ENCODE measurements around the gene NR3C1.

Gene NR3C1

DNA sequence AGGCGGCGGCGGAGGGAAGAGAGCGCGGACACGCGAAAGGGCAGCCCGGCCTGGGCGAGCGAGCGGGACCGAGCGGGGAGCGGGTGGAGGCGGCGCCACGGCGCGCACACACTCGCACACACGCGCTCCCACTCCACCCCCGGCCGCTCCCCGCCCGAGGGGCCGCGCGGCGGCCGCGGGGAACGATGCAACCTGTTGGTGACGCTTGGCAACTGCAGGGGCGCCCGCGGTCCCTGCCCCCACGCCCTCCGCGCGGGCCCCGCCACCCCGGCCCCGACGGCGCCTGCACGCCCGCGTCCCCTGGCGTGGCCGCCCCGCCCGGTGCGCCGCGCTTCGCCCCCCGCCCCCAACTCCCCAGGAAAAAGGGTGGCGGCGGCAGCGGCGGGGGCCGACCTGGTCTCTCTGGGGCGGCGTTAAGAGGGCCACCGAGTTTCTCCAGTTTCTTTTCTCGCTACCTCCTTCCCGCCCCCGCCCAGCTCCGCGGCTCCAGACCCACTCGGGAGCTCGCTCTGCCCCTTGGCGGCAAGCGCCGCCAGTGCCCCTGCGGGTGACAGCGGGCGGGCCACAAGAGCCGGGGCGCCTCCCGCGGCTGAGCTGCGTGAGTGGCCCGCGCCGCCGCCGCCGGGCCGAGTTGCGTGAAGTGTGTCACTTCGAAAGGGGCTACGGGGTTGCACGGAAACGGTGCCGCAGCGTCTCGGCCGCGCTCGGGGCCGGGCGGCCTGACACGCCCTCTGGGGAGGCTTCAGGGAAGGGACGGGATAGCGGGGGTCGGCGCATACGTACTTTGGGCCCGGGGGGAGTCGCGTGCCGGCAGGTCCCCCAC lies at the start of gene NR3C1:
TSS of gene NR3C1 (minus strand) at position 94 of the 823 bp plus-strand sequence. CDS start 2,847 bp downstream, outside the sequence.
- peak; percentile 66 to 78 (median 68) for DNase-seq (ENCODE audit: low read depth in 2 of 3, low spot score in 1 of 3)

DNA sequence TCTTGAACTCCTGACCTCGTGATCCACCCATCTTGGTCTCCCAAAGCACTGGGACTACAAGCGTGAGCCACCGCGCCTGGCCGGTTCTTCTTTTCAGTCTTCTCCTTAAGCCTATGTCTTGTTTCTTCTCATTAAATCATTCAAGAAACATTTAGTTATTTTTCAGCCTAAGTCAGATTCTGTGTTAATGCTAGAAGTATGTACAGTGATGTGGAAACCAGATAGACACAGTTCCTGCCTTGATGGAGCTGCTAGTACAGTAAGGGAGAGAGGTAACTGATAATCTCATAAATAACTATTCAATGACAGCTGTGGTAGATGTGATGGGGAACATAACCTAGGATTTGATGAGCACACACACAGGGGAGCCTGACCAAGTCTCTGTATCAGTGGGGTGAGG lies 46.3 kb upstream of the NR3C1 start:
- no peak for DNase-seq (ENCODE audit: low read depth in 2 of 3, low spot score in 1 of 3)

DNA sequence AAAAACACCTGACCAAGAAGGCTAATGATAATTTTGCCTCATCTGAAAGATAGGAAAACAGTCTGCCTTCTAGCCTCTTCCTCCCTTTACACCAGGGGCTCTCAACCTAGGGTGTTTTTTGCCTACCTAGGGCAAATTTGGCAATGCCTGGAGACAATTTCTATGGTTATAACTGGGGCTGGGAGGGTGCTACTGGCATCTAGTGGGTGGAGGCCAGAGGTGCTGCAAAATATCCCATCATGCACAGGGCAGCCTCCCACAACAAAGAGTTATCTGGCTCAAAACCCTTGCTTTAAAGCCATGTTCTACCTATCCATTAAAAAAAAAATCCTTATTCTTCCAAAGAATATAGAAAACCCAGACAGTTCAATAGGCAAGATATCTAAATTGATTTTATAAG lies 45.0 kb upstream of the NR3C1 start:
- no peak for DNase-seq (ENCODE audit: low read depth in 2 of 3, low spot score in 1 of 3)

DNA sequence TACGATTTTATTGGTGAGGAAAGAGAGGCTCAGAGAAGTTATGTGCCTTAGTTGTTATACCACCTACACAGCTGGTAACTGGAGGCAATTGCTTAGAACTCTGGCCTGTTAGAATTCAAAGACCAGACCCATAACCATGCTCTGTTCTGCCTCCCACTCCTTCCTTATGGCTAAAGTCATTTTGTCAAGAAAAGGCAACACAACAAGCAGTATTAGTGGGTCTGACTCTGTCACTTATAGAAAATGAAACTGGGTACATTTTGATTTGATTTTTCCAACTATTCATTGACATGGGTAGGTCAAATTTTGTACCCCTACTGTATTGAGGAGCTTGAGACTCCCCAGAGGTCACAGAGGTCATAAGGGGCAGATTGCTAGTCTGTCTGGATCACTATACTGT lies 44.5 kb upstream of the NR3C1 start:
- no peak for DNase-seq (ENCODE audit: low read depth in 2 of 3, low spot score in 1 of 3)

DNA sequence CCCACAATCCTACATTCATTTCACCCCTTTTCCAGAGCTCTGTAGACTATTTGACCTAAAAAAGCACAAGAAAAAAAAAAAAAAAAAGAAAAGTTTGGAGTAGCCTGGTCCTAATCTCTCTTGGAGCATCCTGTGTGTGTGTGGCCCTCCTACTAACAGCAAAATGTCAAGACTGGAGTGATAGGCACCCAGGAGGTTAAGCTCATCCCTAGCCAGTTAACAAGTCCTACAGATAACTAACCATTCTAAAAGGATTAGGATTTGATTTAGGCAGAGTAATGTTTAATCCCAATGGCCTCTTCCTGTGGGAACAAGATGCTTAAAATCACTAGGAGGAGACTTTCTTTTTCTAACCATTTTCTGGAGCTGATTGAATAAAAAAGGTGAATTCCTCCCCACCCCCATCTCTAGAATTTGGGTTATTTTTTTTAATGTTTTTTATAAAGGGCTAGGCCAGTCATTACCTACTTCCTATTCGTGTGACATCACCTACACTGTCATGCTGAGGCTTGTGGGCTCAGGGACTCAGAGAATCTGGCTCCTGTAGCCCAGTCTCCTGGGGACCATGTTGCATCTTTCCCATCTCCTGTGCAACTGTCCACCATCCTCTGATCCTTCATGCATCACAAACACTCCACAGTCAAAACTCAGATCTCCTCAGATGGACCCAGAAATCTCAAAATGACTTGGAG lies 43.2 kb upstream of the NR3C1 start:
- DNase-seq (ENCODE audit: low read depth in 2 of 3, low spot score in 1 of 3): no peak

DNA sequence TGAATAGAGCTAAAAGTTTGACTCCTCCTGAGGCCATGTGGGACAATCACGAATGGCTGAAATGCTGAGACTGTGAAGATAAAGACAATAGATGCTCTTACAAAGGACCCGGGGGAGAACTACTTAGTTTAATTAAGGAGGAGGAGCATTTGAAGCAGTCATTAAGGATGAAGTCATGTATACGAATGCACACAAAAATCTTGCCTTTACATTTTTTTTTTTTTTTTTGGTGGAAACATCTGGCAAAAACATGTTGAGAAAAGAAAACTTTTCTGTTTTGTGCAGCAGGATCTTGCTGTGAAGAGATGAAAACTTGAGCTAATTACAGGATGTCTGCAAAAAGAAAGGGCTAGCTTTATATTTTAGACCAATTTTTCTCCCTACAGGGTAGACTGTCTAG lies 42.3 kb upstream of the NR3C1 start:
- no peak for DNase-seq (ENCODE audit: low read depth in 2 of 3, low spot score in 1 of 3)

DNA sequence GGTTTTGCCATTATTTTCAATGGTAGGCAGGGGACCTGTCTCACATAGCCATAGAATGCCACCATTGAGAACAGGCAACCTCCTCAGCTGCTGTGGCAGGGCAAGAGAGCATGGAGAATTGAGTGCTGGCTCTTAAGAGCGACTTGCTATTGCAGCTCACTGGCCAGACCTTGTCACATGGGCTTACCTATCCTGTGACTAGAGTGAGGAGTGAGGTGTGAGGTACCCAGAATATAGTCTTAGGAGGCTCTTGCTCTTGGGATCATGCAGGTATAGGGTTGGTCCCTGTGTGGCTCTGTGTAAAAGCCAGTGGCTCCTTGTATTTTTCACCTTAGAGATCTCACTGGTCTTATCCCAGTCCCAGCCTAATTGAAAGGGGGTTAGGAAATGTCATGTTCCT lies 39.8 kb upstream of the NR3C1 start:
- DNase-seq (ENCODE audit: low read depth in 2 of 3, low spot score in 1 of 3): no peak

DNA sequence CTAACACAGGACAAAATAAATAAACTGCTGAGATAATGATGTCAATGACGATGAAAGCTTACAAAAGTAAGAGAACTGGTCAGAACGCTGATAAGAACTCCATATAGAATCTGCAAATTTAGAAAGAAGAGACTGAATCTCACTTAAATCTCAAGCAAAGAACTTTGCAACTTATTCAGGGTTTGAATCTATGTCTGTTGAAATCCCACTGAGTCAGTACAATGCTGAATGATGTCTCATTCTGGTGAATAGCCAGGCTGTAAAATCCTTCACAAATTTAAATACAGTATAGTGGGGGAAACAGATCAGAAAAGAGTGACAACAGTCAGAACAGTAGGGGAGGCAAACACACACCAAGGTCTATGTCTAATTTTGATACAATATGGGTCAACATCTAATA lies 38.9 kb upstream of the NR3C1 start:
- DNase-seq (ENCODE audit: low read depth in 2 of 3, low spot score in 1 of 3): no peak

DNA sequence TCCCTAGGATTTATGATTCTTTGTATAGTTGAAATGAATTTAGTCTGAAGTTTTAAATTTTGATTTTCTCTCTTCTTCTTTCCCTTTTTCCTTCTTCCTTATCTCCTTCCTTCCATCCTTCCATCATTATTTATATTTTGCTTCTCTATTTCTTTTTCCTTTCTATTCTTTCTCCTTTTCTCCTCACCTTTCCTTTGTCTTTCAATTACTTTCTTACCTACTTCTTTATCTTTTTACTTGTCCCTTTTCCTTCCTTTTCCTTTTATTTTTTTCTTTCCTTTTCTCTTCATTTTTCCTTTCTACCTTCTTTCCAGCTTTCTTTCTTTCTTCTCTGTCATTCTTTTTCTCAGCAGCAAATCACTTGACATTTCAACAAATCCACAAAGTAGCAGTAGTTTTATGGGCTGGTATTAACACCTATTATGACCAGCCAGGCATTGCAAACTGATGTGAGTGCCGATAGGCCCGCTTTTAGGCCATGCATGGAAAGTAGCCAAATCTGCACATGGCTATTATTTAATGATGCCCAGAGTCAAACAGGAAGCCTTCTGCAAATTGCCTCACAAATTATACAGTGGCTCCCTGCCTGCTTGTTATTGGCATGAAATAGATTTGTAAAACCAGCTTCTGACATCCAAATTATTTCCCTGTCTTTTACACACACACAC lies 37.1 kb upstream of the NR3C1 start:
- DNase-seq (ENCODE audit: low read depth in 2 of 3, low spot score in 1 of 3): no peak

DNA sequence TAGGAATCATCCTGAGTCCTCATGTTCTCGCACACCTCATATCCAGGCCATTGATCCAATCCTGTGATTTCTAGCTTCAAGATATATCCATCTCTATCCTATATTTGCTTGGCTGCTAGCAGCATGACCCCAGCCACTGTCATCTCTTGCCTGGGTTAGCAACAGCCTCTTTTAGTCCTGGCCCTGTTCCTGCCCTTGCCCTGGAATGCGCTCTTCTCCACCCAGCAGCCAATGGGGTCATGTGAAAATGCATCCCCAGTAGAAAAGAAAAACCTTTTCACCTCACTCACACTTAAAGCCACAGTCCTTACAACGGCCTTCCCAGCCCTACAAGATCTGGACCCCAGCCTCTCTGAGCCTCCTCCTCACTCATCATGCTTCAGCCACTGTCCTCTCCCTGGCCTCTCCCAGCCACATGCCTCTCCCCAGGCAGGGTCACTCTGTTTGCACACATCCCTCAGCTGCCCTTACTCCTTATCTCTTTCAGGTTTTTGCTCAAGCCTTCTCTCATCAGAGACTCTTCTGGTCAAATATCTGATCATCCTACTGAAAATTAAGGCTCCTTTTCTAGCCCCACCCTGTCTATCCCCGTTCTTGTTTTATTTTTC lies 34.3 kb upstream of the NR3C1 start:
- DNase-seq (ENCODE audit: low read depth in 2 of 3, low spot score in 1 of 3): no peak

DNA sequence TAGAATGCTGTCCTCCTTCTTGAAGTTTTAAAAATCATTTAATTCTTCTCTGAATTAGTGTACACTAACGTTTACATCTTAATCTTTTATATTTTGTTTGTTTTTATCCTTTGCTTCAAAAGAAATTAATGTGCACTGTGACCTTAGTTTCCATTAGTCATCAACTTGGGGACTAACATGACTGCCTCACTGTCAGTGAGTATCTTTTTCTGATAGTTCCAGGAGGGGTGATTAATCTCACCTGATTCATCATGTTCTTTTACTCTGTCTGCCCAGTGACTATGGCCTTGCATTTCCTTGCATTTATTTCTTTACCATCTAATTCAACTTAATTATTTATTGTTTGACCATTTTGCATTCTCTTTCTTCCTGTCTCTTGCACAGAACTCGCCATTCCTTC lies 33.4 kb upstream of the NR3C1 start:
- no peak for DNase-seq (ENCODE audit: low read depth in 2 of 3, low spot score in 1 of 3)

DNA sequence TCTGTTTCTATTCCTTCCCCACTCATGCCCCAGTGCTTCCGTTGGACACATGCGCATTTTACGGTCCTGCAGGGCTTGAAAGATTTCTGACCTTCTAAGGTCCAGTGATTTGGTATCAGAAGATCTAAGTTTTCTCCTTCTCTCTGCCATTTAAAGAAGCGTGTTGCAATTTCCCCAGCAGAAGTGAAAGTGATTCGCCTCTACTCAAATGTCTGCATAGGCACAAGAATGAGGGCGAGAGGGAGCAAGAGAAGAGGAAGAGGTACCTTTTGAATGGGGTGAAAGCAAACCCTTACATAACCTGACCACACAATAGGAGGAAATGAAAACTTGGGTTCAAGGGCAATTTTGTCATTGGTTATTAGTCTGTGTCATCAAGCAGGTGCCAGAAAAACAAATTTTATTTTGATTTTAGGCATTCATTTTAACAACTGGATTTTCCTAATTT lies 31.7 kb upstream of the NR3C1 start:
- DNase-seq (ENCODE audit: low read depth in 2 of 3, low spot score in 1 of 3): peak in 1 of 3 donors; percentile 31

DNA sequence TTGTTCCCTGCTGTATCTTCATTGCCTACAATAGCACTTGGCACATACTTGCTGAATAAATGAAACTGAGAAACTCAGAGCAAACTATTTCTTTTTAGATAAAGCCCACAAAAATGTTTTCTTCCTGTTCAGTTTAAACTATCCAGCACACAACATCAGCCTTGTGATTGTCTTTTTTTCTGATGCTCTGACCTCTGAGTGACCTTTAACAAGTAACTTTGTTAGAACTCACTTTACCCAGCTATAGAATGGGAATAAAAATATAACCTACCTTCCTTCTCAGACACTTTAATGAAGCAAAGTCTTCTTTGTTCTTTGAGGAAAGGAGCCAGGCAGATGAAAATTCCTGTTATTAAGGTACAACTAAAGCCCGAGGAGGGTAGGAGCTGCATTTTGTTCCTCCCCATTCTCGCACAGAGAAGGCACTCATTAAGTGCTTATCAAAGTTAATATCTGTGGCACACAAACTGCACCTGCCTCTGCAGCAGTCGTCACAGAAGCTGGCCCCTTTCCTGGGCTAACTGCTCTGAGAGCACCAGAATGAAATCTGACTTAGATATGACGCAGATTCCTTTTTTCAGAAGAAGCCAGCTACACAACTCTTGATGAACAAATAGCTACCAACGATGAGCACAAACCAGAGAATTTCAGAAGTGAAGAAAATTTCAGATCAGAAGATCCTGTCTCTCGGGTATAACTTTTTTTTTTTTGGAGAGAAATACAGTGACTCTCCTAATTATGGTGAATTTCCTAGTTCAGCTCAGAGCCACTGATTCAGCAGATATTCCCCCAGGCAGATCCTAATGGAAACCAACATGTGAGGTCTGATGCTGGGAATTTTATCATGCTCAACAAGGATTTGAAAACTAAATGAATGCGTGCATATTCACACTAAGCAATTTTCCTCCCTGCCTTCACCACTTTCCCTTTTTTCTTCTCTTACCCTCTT lies 31.0 kb upstream of the NR3C1 start:
- peak in 1 of 3 donors; percentile 34 for DNase-seq (ENCODE audit: low read depth in 2 of 3, low spot score in 1 of 3)

DNA sequence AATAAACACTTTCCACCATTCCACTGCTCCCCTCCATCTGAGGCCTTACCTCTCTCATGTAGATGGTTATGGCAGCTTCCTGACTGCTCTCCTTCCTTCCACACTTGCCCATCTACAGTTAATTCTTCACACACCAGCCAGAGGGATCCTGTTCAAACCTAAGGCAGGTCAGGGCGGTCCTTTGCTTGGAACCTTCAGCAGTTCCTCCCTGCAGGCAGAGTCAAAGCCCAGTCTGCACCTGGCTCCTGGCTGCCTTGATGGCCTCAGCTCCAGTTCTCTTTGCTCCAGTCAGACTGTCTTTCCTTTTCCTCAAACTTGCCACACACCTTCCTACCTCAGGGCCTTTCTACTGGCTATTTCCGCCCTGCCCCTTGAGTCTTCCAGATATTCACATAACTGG lies 30.2 kb upstream of the NR3C1 start:
- no peak for DNase-seq (ENCODE audit: low read depth in 2 of 3, low spot score in 1 of 3)

DNA sequence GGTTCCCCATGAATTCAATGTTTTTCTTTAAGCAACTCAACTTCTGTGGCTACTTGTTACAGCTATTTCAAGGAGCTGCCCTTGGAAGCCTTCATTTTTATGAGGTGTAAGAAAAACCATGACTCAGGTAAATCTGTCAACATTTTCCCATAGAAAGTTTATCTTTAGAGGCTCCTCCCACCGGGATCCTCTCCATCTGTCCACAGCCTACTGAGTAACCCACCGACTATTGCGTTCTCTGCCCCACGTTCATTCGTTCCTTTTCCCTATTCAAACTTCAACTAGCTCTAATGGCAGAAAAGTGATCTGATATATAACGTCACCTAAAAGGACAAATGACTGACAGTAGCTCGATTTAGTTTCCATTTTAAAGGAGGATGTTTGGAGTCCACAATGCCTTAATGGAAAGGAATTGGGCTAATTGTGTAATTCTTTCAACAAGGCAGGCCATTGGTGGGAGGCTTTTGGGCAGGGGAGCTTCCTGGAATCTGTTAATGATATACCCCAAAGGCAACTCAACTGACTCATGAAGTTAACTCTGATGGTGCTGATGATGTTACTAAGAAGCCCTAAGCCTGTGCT lies 29.3 kb upstream of the NR3C1 start:
- no peak for DNase-seq (ENCODE audit: low read depth in 2 of 3, low spot score in 1 of 3)

DNA sequence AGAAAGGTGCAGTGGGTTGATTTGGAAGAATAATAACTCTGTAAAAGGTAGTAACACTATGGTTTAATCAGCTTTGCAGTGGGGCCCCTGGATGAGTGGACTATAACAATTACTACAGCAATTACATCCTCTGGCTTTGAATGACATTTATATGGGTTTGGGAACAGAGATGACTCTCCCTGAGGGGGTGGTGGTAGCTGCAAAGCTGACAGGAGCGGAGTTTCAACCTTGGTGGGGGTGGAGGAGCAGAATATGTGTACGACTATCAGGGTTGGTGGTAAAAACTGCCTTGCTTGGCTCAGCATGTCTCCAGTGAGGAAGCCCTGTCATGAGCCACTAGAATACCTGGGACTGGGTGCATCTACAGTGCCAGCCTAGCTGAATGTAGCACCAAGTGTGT lies 28.3 kb upstream of the NR3C1 start:
- peak in 2 of 3 donors; percentile 31 to 38 for DNase-seq (ENCODE audit: low read depth in 2 of 3, low spot score in 1 of 3)

DNA sequence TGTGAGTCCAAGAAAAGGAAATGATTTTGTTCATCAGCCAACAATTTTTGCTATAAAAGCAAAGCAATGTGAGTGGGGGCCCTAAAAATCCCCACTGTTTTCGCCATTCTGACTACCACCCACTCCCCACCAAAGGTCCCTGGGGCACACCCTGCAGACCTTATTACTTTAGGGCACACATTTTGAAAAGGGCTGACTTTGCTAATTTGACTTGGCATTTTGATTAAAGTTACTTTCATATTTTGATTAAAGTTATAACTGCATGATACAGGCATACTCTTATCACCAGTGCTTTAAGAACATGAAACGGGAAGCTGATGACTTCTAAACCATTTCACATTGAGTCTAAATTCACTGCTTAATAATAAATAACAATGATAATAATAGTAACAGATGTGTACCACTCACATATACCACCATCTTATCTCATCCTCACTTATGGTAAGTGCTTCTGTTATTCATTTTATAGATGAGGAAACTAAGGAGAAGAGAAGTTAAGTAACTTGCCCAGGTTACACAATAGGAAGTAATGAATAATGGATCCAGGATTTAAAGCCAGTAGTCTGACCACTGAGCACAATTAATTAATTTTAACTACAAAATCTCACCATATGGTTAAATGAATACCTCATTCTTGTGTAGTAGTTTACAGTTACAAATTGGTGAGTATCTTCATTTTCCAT lies 25.4 kb upstream of the NR3C1 start:
- DNase-seq (ENCODE audit: low read depth in 2 of 3, low spot score in 1 of 3): no peak

DNA sequence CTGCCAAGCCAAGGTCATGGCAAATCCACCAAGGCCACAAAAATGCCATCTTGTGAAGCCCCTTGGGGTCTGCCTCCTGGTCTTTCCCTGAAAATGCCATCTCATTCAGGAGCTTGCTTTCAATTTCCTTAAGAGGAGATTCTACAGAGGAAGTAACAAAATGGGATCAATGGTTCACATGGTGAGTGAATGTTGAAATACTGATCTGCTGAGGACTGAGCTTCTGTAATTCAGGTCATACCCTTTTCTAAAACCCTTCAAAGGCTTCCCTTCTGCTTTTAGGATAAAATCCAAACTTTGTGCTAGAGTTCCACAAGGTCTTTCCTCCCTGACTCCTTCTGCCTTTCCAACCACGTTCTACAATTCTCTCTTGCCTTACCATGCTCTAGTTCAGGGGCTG lies 24.7 kb upstream of the NR3C1 start:
- DNase-seq (ENCODE audit: low read depth in 2 of 3, low spot score in 1 of 3): no peak

DNA sequence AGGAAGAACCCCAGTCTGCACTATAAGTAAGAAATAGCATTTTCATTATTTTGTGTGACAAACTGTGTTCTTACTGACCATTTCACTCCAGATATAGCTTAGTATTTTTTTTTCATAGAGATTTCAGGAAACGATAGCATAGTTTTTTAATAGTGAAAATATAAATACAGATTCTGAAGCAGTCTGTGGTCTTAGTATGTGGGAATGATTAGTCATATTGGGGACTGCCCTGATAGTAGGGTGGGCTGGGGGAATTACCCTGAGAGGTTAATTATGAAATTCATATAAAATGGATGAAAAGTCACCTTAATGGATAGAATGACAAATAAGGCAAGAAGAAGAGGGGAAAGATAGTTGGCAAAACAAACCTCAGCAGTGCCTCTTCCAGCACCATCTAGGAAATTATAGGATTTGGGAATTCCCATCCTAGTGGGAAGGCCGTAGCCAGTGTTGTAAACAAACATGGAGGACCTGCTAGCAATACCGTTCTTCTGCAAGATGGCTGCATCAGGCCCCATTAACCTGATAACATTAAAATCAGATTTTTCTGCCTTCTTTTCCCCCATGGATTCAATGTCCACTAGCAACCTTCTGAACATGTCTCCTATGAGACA lies 23.7 kb upstream of the NR3C1 start:
- no peak for DNase-seq (ENCODE audit: low read depth in 2 of 3, low spot score in 1 of 3)
